Keratinocyte (primary cell): ENCODE results near the gene F11R.

ENCODE experiments used
- CTCF ChIP-seq, 3 experiments: IDR thresholded peaks in 1 of 3; conservative IDR thresholded peaks in 1 of 3; optimal IDR thresholded peaks in 1 of 3; 2 replicates in 2 of 3; 3 replicates in 1 of 3; pipeline versions ENCODE3 to v1.5.1; 2011; ENCODE audit warnings: low read length in 3 of 3, mild to moderate bottlenecking in 3 of 3, moderate library complexity in 2 of 3, control low read depth in 1 of 3, inconsistent platforms in 1 of 3; ENCODE audit not compliant: insufficient read depth in 2 of 3; ENCODE audit errors: extremely low read depth in 1 of 3
- EZH2 ChIP-seq: IDR thresholded peaks from one replicate; pipeline ENCODE4 v1.6.1; 2012; ENCODE audit warnings: inconsistent platforms, mild to moderate bottlenecking, low read length, moderate library complexity

- TF ChIP-seq EZH2 (no peak), CTCF (optimal IDR thresholded peaks at IDR 0.05 in 1 of 3, IDR thresholded peaks at IDR 0.05 in 1 of 3, conservative IDR thresholded peaks at IDR 0.05 in 1 of 3; ENCODE audit: extremely low read depth in 1 of 3, insufficient read depth in 2 of 3, low read length in 3 of 3) (no peak)
Measured at GRCh38 chr1:161032409-161032808, 11.5 kb upstream of the F11R start.
